Gastroesophageal sphincter (tissue), 4 donors: Measurements from ENCODE around the gene SNCAIP. TPM values are rescaled to one million over a fixed set of nuclear protein-coding genes. Genes with fewer than 3 reads are reported as not detected.
A peak's percentile ranks its signal among the peaks of the same experiment; 100 is the strongest.

Source experiments
- ATAC-seq: fragments of 150-250 bp; one replicate; pipeline ENCODE4 v1.9.1; 2016; ENCODE audit warnings: mild to moderate bottlenecking, moderate library complexity
- H3K27ac ChIP-seq, 4 donors: fragments of 200-600 bp; sonication (generic) in 3 of 4; 1 replicate in 3 of 4; 2 replicates in 1 of 4; pipeline ENCODE4 v1.5.1; 2016 to 2019
- H3K27me3 ChIP-seq: fragments of 200-600 bp; sonication (generic); one replicate; pipeline ENCODE4 v1.5.1; 2019
- H3K36me3 ChIP-seq, 2 donors: fragments of 200-600 bp; sonication (generic); one replicate each; pipeline ENCODE4 v1.5.1; 2019; ENCODE audit warnings: control low read depth in 1 of 2
- H3K4me1 ChIP-seq, 3 donors: fragments of 200-600 bp; sonication (generic); 1 replicate in 2 of 3; 2 replicates in 1 of 3; pipeline ENCODE4 v1.5.1; 2016 to 2019; ENCODE audit warnings: control low read depth in 2 of 3
- H3K4me3 ChIP-seq, 2 donors: fragments of 200-600 bp; sonication (generic); one replicate each; pipeline ENCODE4 v1.5.1; 2019; ENCODE audit warnings: mild to moderate bottlenecking in 1 of 2, moderate library complexity in 1 of 2
- H3K9me3 ChIP-seq, 3 donors: fragments of 200-600 bp; sonication (generic); one replicate each; pipeline ENCODE4 v1.5.1; 2017 to 2019; ENCODE audit warnings: control low read depth in 2 of 3
- EP300 ChIP-seq: sonication (generic); formaldehyde crosslinking; IDR thresholded peaks from one replicate; pipeline ENCODE4 v1.6.1; 2017; ENCODE audit warnings: antibody characterized with exemption, mild to moderate bottlenecking
- POLR2A ChIP-seq, 2 donors: fragments of 450-650 bp; IDR thresholded peaks; one replicate each; pipeline ENCODE4 v1.6.1; 2017; ENCODE audit warnings: antibody characterized with exemption in 2 of 2, mild to moderate bottlenecking in 2 of 2, moderate library complexity in 1 of 2
- POLR2AphosphoS5 ChIP-seq: sonication (generic); formaldehyde crosslinking; IDR thresholded peaks from one replicate; pipeline ENCODE4 v1.6.1; 2017; ENCODE audit warnings: antibody characterized with exemption
- WGBS, 2 donors: methylation state at CpG; one replicate each; pipeline ENCODE4 v1.1.5; 2018; ENCODE audit warnings: low coverage in 1 of 2; 5-methylcytosine and 5-hydroxymethylcytosine counted together
- total RNA-seq, 4 donors: library from RNA; depleted of rRNA; stranded (reverse); fragments of >200 nt; gene quantifications; one replicate each; pipeline ENCODE4 v1.1.0, GENCODE V29; 2016
- TF ChIP-seq, protein P1 (sequence below), 4 experiments: fragments of 200-600 bp in 2 of 4; fragments of 450-650 bp in 2 of 4; sonication (generic) in 1 of 4; IDR thresholded peaks; one replicate each; pipeline ENCODE4 v1.5.1; 2017 to 2019; ENCODE audit warnings: antibody characterized with exemption in 4 of 4, mild to moderate bottlenecking in 2 of 4, moderate library complexity in 2 of 4

SNCAIP gene
- total RNA-seq, 4 donors from 2014 or later: 1.1 to 2.9 (median 1.9) TPM

DNA sequence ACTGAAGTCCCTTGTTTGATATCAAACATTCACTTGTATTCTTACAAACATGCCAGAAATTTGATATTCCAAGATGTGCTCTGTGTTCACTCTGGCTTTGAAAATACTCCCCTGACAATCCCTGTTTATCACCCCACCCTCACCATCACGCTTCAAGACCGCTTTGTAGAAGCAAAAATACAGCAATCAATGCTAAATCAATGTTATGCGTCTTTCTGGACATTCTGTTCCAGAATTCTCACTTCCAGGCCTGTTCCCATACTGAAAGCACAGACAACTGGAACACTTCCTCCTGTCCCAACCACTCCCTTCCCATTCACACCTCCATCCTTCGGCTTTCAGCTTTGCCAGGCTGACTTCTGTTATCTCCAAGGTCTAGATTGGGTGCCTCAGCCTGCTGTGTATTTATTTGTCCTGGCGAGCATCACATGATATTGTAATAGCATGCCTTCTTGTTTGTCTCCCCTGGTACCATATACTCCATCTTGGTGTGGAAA lies 72.8 kb downstream of the SNCAIP start:
- TF ChIP-seq, protein P1, sequence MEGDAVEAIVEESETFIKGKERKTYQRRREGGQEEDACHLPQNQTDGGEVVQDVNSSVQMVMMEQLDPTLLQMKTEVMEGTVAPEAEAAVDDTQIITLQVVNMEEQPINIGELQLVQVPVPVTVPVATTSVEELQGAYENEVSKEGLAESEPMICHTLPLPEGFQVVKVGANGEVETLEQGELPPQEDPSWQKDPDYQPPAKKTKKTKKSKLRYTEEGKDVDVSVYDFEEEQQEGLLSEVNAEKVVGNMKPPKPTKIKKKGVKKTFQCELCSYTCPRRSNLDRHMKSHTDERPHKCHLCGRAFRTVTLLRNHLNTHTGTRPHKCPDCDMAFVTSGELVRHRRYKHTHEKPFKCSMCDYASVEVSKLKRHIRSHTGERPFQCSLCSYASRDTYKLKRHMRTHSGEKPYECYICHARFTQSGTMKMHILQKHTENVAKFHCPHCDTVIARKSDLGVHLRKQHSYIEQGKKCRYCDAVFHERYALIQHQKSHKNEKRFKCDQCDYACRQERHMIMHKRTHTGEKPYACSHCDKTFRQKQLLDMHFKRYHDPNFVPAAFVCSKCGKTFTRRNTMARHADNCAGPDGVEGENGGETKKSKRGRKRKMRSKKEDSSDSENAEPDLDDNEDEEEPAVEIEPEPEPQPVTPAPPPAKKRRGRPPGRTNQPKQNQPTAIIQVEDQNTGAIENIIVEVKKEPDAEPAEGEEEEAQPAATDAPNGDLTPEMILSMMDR (IDR thresholded peaks at IDR 0.05): no peak
- no peak for TF ChIP-seq POLR2A (IDR thresholded peaks at IDR 0.05)
- no peak for TF ChIP-seq POLR2AphosphoS5
- TF ChIP-seq EP300: no peak
- no peaks in the 10 kb centered on the region for H3K27me3 ChIP-seq
- H3K9me3 ChIP-seq: no peaks in the 10 kb centered on the region
- 82% methylated on average over 5 of the region's 5 CpGs for WGBS, 2 donors
- no peak overlapping the region for H3K4me3 ChIP-seq
- H3K36me3 ChIP-seq: no peaks in the 10 kb centered on the region
- peak; percentile 39 for ATAC-seq
- H3K27ac ChIP-seq: no peak overlapping the region
- H3K4me1 ChIP-seq: no peaks in the 10 kb centered on the region

DNA sequence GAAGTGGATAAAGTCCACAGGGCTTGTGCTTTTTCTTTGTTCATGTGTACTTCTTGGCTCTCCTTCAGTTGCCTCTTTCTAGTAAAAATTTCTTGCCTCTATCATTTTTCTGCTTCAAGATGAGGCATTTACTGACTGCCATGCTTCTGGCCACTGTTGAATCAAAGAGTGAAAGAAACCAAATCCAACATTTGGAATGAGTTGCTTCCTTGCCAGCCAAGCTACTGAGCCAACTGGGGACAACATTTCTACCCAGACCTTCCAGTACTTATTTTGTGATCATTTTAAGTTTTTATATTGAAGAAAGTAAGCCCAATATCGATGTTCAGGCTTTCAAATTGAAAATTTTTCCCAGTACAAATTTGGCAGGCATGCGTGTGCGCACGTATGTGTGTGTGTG lies 73.2 kb downstream of the SNCAIP start:
- WGBS, 2 donors: 77 to 93% methylated on average over 4 of the region's 4 CpGs
- H3K36me3 ChIP-seq: no peaks in the 10 kb centered on the region
- ATAC-seq: no peak

DNA sequence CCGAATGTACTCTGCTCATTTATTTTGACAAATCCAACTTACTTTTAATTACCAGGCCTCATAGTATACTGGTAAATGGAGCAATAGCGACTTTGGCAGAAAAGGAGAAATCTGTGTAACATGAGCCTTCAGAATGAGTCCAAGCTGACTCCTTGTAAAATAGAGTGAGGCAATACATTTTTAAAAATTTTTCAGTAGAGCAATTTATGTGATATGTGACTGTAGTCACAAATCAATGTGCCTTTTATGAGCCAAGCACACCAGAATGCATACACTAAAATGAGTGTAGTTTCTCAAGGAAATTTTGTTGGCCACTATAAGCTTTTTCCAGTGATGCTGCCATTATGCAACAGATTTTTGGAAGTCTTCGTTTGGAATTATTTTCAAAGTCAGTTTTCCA lies 73.8 kb downstream of the SNCAIP start:
- no peaks in the 10 kb centered on the region for H3K36me3 ChIP-seq
- no peaks in the 10 kb centered on the region for H3K9me3 ChIP-seq
- WGBS, 2 donors: 58 to 65% methylated on average over 3 of the region's 3 CpGs
- no peaks in the 10 kb centered on the region for H3K27me3 ChIP-seq
- H3K27ac ChIP-seq: no peak overlapping the region
- TF ChIP-seq POLR2A (IDR thresholded peaks at IDR 0.05) (no peak), EP300 (no peak), POLR2AphosphoS5 (no peak)
- TF ChIP-seq, protein P1 (IDR thresholded peaks at IDR 0.05): no peak
- no peaks in the 10 kb centered on the region for H3K4me1 ChIP-seq
- ATAC-seq: peak; percentile 43
- H3K4me3 ChIP-seq: no peak overlapping the region

More for the DNA sequence above, 73.2 kb downstream of the SNCAIP start:
- Histone ChIP-seq H3K9me3 (no peaks in the 10 kb centered on the region), H3K4me3 (no peak overlapping the region), H3K27ac (no peak overlapping the region), H3K4me1 (no peaks in the 10 kb centered on the region), H3K27me3 (no peaks in the 10 kb centered on the region)
- TF ChIP-seq POLR2AphosphoS5 (no peak), POLR2A (IDR thresholded peaks at IDR 0.05) (no peak), EP300 (no peak)
- TF ChIP-seq, protein P1 (IDR thresholded peaks at IDR 0.05): no peak

DNA sequence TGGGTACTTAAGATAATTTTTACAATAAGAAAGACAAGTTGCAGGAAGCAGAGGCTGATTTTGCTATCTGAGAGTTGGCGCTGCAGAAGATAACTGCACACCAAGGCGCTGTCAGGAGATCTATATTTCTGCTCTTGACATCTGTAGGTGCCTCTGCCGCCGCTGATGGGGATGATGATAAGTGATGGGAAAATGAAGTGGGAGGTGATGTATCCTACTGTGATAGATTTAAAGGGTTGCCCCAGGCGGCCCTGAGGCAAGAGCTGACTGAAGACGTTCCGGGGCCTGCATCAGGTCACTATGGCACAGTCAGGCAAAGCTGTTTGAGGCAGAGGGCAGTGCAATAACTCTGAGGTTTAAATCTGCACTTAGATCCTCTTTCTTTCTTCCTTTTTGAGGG lies 78.1 kb downstream of the SNCAIP start:
- TF ChIP-seq POLR2A (IDR thresholded peaks at IDR 0.05): no peak
- no peak for TF ChIP-seq EP300
- no peak for TF ChIP-seq POLR2AphosphoS5
- TF ChIP-seq, protein P1 (IDR thresholded peaks at IDR 0.05): no peak
- Histone ChIP-seq H3K27ac (no peak overlapping the region), H3K27me3 (no peaks in the 10 kb centered on the region), H3K36me3 (no peaks in the 10 kb centered on the region), H3K4me1 (peaks cover 0 to 27% (median 4%) of the 10 kb centered on the region in 3 donors), H3K4me3 (no peak overlapping the region), H3K9me3 (no peaks in the 10 kb centered on the region)
- WGBS, 2 donors: 50 to 96% methylated on average over 5 to 6 of the region's 7 CpGs
- no peak for ATAC-seq

DNA sequence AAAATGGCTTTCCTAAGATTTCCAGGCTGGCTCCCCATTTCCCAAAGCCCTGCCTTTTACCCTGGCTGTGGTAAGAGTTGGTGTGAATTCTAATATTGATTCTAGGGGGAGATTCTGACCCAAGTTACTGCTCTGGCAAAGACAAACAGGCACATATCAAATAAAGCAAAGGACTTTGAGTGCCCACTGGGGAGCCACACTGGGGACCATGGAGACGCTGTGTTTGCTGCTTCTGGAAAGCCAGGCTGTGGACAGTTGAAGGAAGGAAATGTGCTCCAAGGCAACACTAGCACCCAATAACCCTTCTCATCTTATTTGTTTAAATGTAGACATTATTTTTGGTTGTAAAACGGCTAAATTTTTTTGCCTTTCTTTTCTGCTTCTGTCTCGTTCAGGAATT lies 78.7 kb downstream of the SNCAIP start:
- no peaks in the 10 kb centered on the region for H3K36me3 ChIP-seq
- no peak for TF ChIP-seq POLR2A (IDR thresholded peaks at IDR 0.05)
- TF ChIP-seq POLR2AphosphoS5: no peak
- TF ChIP-seq EP300: no peak
- TF ChIP-seq, protein P1 (IDR thresholded peaks at IDR 0.05): no peak
- no peaks in the 10 kb centered on the region for H3K9me3 ChIP-seq
- ATAC-seq: no peak
- no peak overlapping the region for H3K4me3 ChIP-seq
- peaks cover 0 to 27% (median 4%) of the 10 kb centered on the region in 3 donors for H3K4me1 ChIP-seq
- no peaks in the 10 kb centered on the region for H3K27me3 ChIP-seq
- WGBS, 2 donors: 89 to 98% methylated on average over 2 to 3 of the region's 3 CpGs
- H3K27ac ChIP-seq: no peak overlapping the region
